ENCODE measurements around the gene RFC2. TPM values are rescaled to one million over a fixed set of nuclear protein-coding genes. Genes with fewer than 3 reads are reported as not detected.
A peak's percentile ranks its signal among the peaks of the same experiment; 100 is the strongest.

Gene RFC2
- total and polyA plus RNA-seq, 2 of the 8 experiments (the other 6 are each of a cell fraction or from before 2014, with no cell fraction given): 52.9 to 85.4 TPM

- peaks cover 0 to 6% of the 10 kb centered on the region in 2 experiments for H4K20me1 ChIP-seq (replicated peaks in 1 of 2; ENCODE audit: control insufficient read depth in 1 of 2, insufficient read depth in 2 of 2, low read length in 2 of 2)
- no peaks in the 10 kb centered on the region for H3K79me1 ChIP-seq (ENCODE audit: low read depth, low read length)
- no peak for DNase-seq (ENCODE audit: low read depth in 1 of 2, low spot score in 2 of 2)
- H2AK5ac ChIP-seq (ENCODE audit: low read depth, low read length): no peak overlapping the region
- H3K4me2 ChIP-seq (ENCODE audit: insufficient read depth in 1 of 2, low read depth in 2 of 2, low read length in 2 of 2): no peak overlapping the region
- peak overlapping the region; percentile 45 for H4K8ac ChIP-seq (ENCODE audit: extremely low read depth, insufficient read depth, low read length)
- H2BK120ac ChIP-seq (replicated peaks; ENCODE audit: low read depth, low read length): no peak overlapping the region
- H3K14ac ChIP-seq (ENCODE audit: insufficient read length): no peak overlapping the region
- H3K9ac ChIP-seq (replicated peaks in 1 of 4; ENCODE audit: extremely low read depth in 1 of 4, low read depth in 3 of 4, low read length in 3 of 4): no peak overlapping the region
- no peak overlapping the region for H2BK20ac ChIP-seq (ENCODE audit: low read length)
- H3K23ac ChIP-seq (ENCODE audit: insufficient read length): no peak overlapping the region
- H2BK12ac ChIP-seq (ENCODE audit: low read depth, low read length): no peak overlapping the region; the same call in 1 of the 2 replicates
- no peak for FAIRE-seq
- POLR2A ChIA-PET (ENCODE audit: partially characterized antibody): interaction anchor here (1.0 to 3.6 kb wide), 5 partner anchors 9 to 45 kb away, joined by 3 to 19 read pairs (median 5); partner anchors contain the start of gene LAT2
- H2BK5ac ChIP-seq (ENCODE audit: low read depth, low read length): 0 out of 2 replicates have a peak overlapping the region, but pooled peaks have one; percentile 24
- H3K4me3 ChIP-seq (ENCODE audit: extremely low read depth in 1 of 4, insufficient read depth in 2 of 4, low read depth in 3 of 4, low read length in 4 of 4): no peak overlapping the region
- 86% methylated on average over 9 of the region's 9 CpGs; no CpG with 5 or more reads in 1 of the 2 experiments for WGBS, 2 experiments (ENCODE audit: extremely low coverage in 1 of 2, insufficient coverage in 1 of 2, insufficient read length in 1 of 2, insufficient replicate concordance in 2 of 2, low coverage in 1 of 2, low lambda C conversion rate in 2 of 2, missing lambda C conversion rate in 1 of 2)
- no peak overlapping the region for H4K5ac ChIP-seq (ENCODE audit: insufficient read length, low read depth, low read length)
- no peak overlapping the region; the same call in 1 of the 2 replicates for H3K27ac ChIP-seq (ENCODE audit: low read depth, low read length)
- no peak overlapping the region; the same call in 1 of the 2 replicates for H2BK15ac ChIP-seq (ENCODE audit: low read length)
- no peaks in the 10 kb centered on the region for H3K9me3 ChIP-seq (ENCODE audit: insufficient read depth in 2 of 2, low read depth in 1 of 2, low read length in 1 of 2)
- no peak overlapping the region for H4K91ac ChIP-seq (replicated peaks; ENCODE audit: insufficient read length, low read length)
- H3K23me2 ChIP-seq (ENCODE audit: low read depth, low read length): no peaks in the 10 kb centered on the region
- no peaks in the 10 kb centered on the region for H3K79me2 ChIP-seq (ENCODE audit: control insufficient read depth in 1 of 2, insufficient read depth in 2 of 2, low read length in 2 of 2)
- no peak overlapping the region for H2AFZ ChIP-seq (ENCODE audit: low read length)
- H3K4ac ChIP-seq (replicated peaks; ENCODE audit: insufficient read length, low read depth, low read length): peak overlapping the region; percentile 85
- H3K18ac ChIP-seq (ENCODE audit: extremely low read depth, low read length): peak overlapping the region; percentile 48; the same call in 1 of the 2 replicates
- H3K36me3 ChIP-seq (ENCODE audit: control insufficient read depth in 2 of 4, insufficient read depth in 4 of 4, low read length in 3 of 4): no peaks in the 10 kb centered on the region
- H3K27me3 ChIP-seq (replicated peaks in 1 of 4; ENCODE audit: control insufficient read depth in 3 of 4, extremely low read depth in 1 of 4, insufficient read depth in 3 of 4, low read length in 3 of 4): no peaks in the 10 kb centered on the region
- no peak overlapping the region for H3K56ac ChIP-seq (replicated peaks; ENCODE audit: insufficient read length, low read depth, low read length)
- peaks cover 0 to 2% (median 0%) of the 10 kb centered on the region in 4 experiments; a peak in 4 of 7 replicates for H3K4me1 ChIP-seq (replicated peaks in 1 of 4; ENCODE audit: control insufficient read depth in 3 of 4, insufficient read depth in 4 of 4, low read length in 3 of 4)
- CTCF ChIA-PET (ENCODE audit: partially characterized antibody): interaction anchor here (0.7 to 8.3 kb wide), 9 partner anchors 10 to 181 kb away, joined by 3 to 71 read pairs (median 3); no protein-coding TSS in a partner anchor
- TF ChIP-seq TEAD4 (IDR thresholded peaks at IDR 0.05; ENCODE audit: low read depth, low read length) (no peak), BACH1 (IDR thresholded peaks at IDR 0.05; ENCODE audit: low read length) (no peak), CHD1 (IDR thresholded peaks at IDR 0.05; ENCODE audit: low read depth, low read length) (no peak), POLR2AphosphoS5 (IDR thresholded peaks at IDR 0.05; ENCODE audit: low read depth, low read length) (no peak), JUN (IDR thresholded peaks at IDR 0.05; ENCODE audit: low read depth, low read length) (no peak), TBP (IDR thresholded peaks at IDR 0.05; ENCODE audit: low read depth, low read length) (no peak), MAX (IDR thresholded peaks at IDR 0.05) (no peak), KDM1A (IDR thresholded peaks at IDR 0.05; ENCODE audit: borderline replicate concordance, low read length) (no peak), USF2 (IDR thresholded peaks at IDR 0.05; ENCODE audit: low read length) (no peak)
These were observed 34.0 kb downstream of the RFC2 start for GRCh38 chr7:74220229-74220628.

Measured in H1 (cell line).